Measurements from ENCODE around the gene METTL26. TPM values are rescaled to one million over a fixed set of nuclear protein-coding genes. Genes with fewer than 3 reads are reported as not detected.

The METTL26 gene
- total and polyA plus RNA-seq, 2 of the 8 experiments (the other 6 are each of a cell fraction or from before 2014, with no cell fraction given): 100 to 186 TPM

GRCh38 chr16:593406-593805 is 42.7 kb downstream of the METTL26 start (continued):
- TF ChIP-seq NANOG (IDR thresholded peaks at IDR 0.05; ENCODE audit: insufficient read depth, low read depth, low read length, poor library complexity, severe bottlenecking): no peak

Measured in H1 (cell line).